ENCODE data around the gene SDK2. TPM values are rescaled to one million over a fixed set of nuclear protein-coding genes. Genes with fewer than 3 reads are reported as not detected.

The SDK2 gene
- total RNA-seq, 1 experiment from 2014 or later = 0.67 TPM

DNA sequence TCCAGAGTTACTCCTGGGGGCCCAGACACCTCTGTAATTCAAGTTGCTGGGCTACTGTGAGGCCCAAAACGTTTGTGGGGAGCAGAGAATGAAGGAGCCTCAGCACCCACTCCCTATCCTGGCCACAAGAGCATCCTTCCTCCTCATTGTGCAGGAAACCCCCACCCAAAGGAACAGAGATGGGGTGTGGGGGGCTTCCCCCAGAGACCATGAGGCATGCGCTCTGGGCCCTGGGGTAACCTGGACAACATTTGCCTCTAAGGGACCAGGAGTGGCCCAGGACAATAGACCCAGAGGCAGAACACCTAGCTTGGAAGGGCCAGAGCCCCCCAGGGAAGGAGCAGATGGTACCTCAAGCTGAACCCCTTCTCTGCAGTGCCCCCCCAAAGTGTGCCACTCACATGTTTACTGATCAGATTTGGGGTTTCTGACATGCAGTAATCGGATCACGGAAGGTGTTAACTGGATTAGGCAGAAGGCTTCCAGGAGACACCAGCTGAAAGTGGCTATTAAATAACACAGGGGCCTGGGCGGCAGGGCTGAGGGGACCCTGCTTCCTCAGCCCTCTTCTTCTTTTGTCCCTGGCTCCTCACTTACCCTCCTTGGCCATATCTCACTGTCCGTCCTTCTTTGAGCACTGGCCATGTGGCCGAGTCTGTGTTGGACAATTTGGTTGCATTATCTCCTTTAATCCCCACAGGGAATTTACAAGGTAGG lies 50.8 kb downstream of the SDK2 start:
- no peak overlapping the region for H3K27ac ChIP-seq (ENCODE audit: low read depth, low read length, poor library complexity, severe bottlenecking)
- no peaks in the 10 kb centered on the region for H3K27me3 ChIP-seq (replicated peaks; ENCODE audit: insufficient read depth, low read depth, low read length, poor library complexity)
- TF ChIP-seq, protein P1, sequence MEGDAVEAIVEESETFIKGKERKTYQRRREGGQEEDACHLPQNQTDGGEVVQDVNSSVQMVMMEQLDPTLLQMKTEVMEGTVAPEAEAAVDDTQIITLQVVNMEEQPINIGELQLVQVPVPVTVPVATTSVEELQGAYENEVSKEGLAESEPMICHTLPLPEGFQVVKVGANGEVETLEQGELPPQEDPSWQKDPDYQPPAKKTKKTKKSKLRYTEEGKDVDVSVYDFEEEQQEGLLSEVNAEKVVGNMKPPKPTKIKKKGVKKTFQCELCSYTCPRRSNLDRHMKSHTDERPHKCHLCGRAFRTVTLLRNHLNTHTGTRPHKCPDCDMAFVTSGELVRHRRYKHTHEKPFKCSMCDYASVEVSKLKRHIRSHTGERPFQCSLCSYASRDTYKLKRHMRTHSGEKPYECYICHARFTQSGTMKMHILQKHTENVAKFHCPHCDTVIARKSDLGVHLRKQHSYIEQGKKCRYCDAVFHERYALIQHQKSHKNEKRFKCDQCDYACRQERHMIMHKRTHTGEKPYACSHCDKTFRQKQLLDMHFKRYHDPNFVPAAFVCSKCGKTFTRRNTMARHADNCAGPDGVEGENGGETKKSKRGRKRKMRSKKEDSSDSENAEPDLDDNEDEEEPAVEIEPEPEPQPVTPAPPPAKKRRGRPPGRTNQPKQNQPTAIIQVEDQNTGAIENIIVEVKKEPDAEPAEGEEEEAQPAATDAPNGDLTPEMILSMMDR (conservative IDR thresholded peaks at IDR 0.05; ENCODE audit: low read depth, low read length) = no peak
- TF ChIP-seq EZH2 (IDR thresholded peaks at IDR 0.05; ENCODE audit: borderline replicate concordance, low read depth, low read length, poor library complexity, severe bottlenecking) = no peak
- no peak for DNase-seq (ENCODE audit: low spot score)
- intact Hi-C loops (cut with micrococcal nuclease; ENCODE audit: unreplicated experiment) = no loop called here
- H3K9me3 ChIP-seq (ENCODE audit: low read depth, low read length, poor library complexity, severe bottlenecking) = no peaks in the 10 kb centered on the region
- CTCF ChIA-PET = no interaction called here
- POLR2A ChIA-PET (ENCODE audit: low non-redundant PET) = no interaction called here
- no TSS peak for BruUV-seq (replicated peaks)
- H3K4me1 ChIP-seq (ENCODE audit: insufficient read depth, low read length, poor library complexity, severe bottlenecking) = no peaks in the 10 kb centered on the region
- no peaks in the 10 kb centered on the region for H3K36me3 ChIP-seq (ENCODE audit: insufficient read depth, low read length, poor library complexity, severe bottlenecking)
- H3K4me3 ChIP-seq (ENCODE audit: low read depth, low read length, poor library complexity, severe bottlenecking) = no peak overlapping the region

DNA sequence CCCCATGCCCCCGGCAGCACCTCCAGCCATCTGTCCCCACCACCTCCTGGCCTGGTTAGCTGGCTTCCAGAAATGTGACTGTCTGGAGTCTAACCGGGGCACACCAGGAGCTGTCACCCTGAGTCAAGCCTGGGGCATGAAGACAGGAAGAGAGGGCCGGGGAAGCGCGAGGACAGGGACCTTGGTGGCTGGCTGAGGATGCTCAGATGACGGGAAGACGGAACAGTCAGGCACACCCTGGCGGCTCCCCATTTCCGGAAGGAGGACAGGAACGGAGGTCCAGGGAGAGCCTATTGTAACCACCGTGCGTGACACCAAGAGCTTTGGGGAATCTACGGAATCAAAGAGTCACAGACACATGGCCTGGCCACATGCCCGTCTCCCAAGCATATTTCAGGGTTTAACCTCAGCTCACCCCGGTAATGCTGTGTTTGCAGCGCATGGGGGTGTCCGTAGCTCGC lies 51.7 kb downstream of the SDK2 start:
- CTCF ChIA-PET = no interaction called here
- Histone ChIP-seq H3K9me3 (ENCODE audit: low read depth, low read length, poor library complexity, severe bottlenecking) (no peaks in the 10 kb centered on the region), H3K27ac (ENCODE audit: low read depth, low read length, poor library complexity, severe bottlenecking) (no peak overlapping the region), H3K36me3 (ENCODE audit: insufficient read depth, low read length, poor library complexity, severe bottlenecking) (no peaks in the 10 kb centered on the region), H3K4me3 (ENCODE audit: low read depth, low read length, poor library complexity, severe bottlenecking) (no peak overlapping the region), H3K27me3 (replicated peaks; ENCODE audit: insufficient read depth, low read depth, low read length, poor library complexity) (no peaks in the 10 kb centered on the region), H3K4me1 (ENCODE audit: insufficient read depth, low read length, poor library complexity, severe bottlenecking) (no peaks in the 10 kb centered on the region)
- intact Hi-C loops (cut with micrococcal nuclease; ENCODE audit: unreplicated experiment) = no loop called here
- TF ChIP-seq, protein P1 (conservative IDR thresholded peaks at IDR 0.05; ENCODE audit: low read depth, low read length) = no peak
- TF ChIP-seq EZH2 (IDR thresholded peaks at IDR 0.05; ENCODE audit: borderline replicate concordance, low read depth, low read length, poor library complexity, severe bottlenecking) = no peak
- BruUV-seq (replicated peaks) = no TSS peak
- no peak for DNase-seq (ENCODE audit: low spot score)
- POLR2A ChIA-PET (ENCODE audit: low non-redundant PET) = no interaction called here

DNA sequence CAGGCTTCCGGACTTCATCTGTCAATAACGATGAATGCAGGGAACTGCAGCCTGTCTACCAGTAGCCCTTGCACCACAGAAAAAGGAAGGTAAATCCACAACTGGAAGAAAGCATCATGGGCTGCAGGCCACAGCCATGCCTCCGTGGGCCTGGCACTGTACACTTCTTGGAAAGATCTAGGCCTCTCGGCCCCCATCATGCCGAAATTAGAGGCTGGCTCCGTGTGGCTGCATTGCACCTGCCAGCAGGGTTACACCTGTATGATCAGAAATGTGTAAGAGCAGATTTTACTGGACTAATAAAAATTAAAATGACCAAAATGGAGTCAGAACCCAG lies 52.2 kb downstream of the SDK2 start:
- CTCF ChIA-PET = no interaction called here
- intact Hi-C loops (cut with micrococcal nuclease; ENCODE audit: unreplicated experiment) = no loop called here
- Histone ChIP-seq H3K4me3 (ENCODE audit: low read depth, low read length, poor library complexity, severe bottlenecking) (no peak overlapping the region), H3K27ac (ENCODE audit: low read depth, low read length, poor library complexity, severe bottlenecking) (no peak overlapping the region), H3K4me1 (ENCODE audit: insufficient read depth, low read length, poor library complexity, severe bottlenecking) (no peaks in the 10 kb centered on the region), H3K36me3 (ENCODE audit: insufficient read depth, low read length, poor library complexity, severe bottlenecking) (no peaks in the 10 kb centered on the region), H3K9me3 (ENCODE audit: low read depth, low read length, poor library complexity, severe bottlenecking) (no peaks in the 10 kb centered on the region), H3K27me3 (replicated peaks; ENCODE audit: insufficient read depth, low read depth, low read length, poor library complexity) (no peaks in the 10 kb centered on the region)
- POLR2A ChIA-PET (ENCODE audit: low non-redundant PET) = no interaction called here
- TF ChIP-seq, protein P1 (conservative IDR thresholded peaks at IDR 0.05; ENCODE audit: low read depth, low read length) = no peak
- TF ChIP-seq EZH2 (IDR thresholded peaks at IDR 0.05; ENCODE audit: borderline replicate concordance, low read depth, low read length, poor library complexity, severe bottlenecking) = no peak
- no TSS peak for BruUV-seq (replicated peaks)
- no peak for DNase-seq (ENCODE audit: low spot score)
